Osteoblast (primary cell): ENCODE measurements around the gene SETX. TPM values are rescaled to one million over a fixed set of nuclear protein-coding genes. Genes with fewer than 3 reads are reported as not detected.

Experiments used
- DNase-seq: peaks from one replicate; pipeline ENCODE4 v3.0.0; 2011; ENCODE audit warnings: low spot score, mixed read lengths; ENCODE audit not compliant: insufficient read length; ENCODE audit errors: missing footprints
- H2AFZ ChIP-seq: 2 replicates; pipeline ENCODE4 v1.6.0; 2011; ENCODE audit warnings: mild to moderate bottlenecking, low read length
- H3K27ac ChIP-seq: 2 replicates; pipeline ENCODE4 v1.5.1; 2011; ENCODE audit warnings: mild to moderate bottlenecking, low read depth, low read length, moderate library complexity
- H3K27me3 ChIP-seq: 2 replicates; pipeline ENCODE4 v1.6.0; 2012; ENCODE audit warnings: mild to moderate bottlenecking, control low read depth, inconsistent platforms, low read length, moderate library complexity; ENCODE audit not compliant: insufficient read depth
- H3K36me3 ChIP-seq: 2 replicates; pipeline ENCODE4 v1.5.1; 2011; ENCODE audit warnings: mild to moderate bottlenecking, low read length, control low read depth, moderate library complexity; ENCODE audit not compliant: insufficient read depth
- H3K4me1 ChIP-seq: 2 replicates; pipeline ENCODE4 v1.5.1; 2011; ENCODE audit warnings: mild to moderate bottlenecking, low read length, control low read depth, moderate library complexity; ENCODE audit not compliant: insufficient read depth
- H3K4me2 ChIP-seq: 2 replicates; pipeline ENCODE4 v1.6.0; 2011; ENCODE audit warnings: mild to moderate bottlenecking, low read length; ENCODE audit not compliant: insufficient read depth
- H3K4me3 ChIP-seq: fragments of 200-600 bp; sonication (generic); 3 replicates; pipeline ENCODE4 v1.5.1; 2012; ENCODE audit warnings: mild to moderate bottlenecking, low read length, inconsistent platforms; ENCODE audit not compliant: insufficient read depth
- H3K79me2 ChIP-seq: 2 replicates; pipeline ENCODE4 v1.6.0; 2012; ENCODE audit warnings: mild to moderate bottlenecking, low read length, control low read depth, inconsistent platforms; ENCODE audit not compliant: insufficient read depth
- H3K9me3 ChIP-seq: 2 replicates; pipeline ENCODE4 v1.5.1; 2011; ENCODE audit warnings: low read depth, low read length, control low read depth
- H4K20me1 ChIP-seq: 2 replicates; pipeline ENCODE4 v1.6.0; 2012; ENCODE audit warnings: mild to moderate bottlenecking, low read length, control low read depth; ENCODE audit not compliant: insufficient read depth
- total RNA-seq: library from RNA; depleted of rRNA; stranded (reverse); fragments of >200 nt; gene quantifications from 2 replicates; pipeline ENCODE4 v1.2.3, GENCODE V29; 2012
- TF ChIP-seq, protein P1 (sequence below): IDR thresholded peaks from 2 replicates; pipeline ENCODE4 v1.5.1; 2011; ENCODE audit warnings: mild to moderate bottlenecking, low read depth, low read length, moderate library complexity; ENCODE audit errors: extremely low read depth

Gene SETX
- total RNA-seq, 1 donor: 89.0 TPM

DNA sequence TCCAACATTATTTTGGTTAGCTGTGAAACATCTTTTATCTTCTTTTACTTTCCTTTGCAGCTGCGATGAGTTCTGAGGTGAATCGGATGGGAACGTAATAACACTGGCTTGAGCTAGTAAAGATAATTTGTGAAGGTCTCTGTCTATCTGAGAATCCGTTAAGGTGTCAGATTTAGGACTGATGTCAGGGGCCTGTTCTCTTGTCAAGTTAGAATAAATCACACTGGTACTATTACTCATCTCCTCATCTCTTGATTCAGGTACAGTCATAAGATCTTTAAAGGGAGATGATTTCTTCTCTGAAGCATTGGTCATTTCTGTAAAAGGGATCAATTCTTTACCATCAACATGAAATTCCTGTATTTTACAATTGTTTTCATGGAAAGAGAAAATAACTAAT lies 26.2 kb downstream of the SETX start:
- TF ChIP-seq, protein P1, sequence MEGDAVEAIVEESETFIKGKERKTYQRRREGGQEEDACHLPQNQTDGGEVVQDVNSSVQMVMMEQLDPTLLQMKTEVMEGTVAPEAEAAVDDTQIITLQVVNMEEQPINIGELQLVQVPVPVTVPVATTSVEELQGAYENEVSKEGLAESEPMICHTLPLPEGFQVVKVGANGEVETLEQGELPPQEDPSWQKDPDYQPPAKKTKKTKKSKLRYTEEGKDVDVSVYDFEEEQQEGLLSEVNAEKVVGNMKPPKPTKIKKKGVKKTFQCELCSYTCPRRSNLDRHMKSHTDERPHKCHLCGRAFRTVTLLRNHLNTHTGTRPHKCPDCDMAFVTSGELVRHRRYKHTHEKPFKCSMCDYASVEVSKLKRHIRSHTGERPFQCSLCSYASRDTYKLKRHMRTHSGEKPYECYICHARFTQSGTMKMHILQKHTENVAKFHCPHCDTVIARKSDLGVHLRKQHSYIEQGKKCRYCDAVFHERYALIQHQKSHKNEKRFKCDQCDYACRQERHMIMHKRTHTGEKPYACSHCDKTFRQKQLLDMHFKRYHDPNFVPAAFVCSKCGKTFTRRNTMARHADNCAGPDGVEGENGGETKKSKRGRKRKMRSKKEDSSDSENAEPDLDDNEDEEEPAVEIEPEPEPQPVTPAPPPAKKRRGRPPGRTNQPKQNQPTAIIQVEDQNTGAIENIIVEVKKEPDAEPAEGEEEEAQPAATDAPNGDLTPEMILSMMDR: no peak
- DNase-seq: no peak
- no peak overlapping the region for H3K4me3 ChIP-seq
- no peak overlapping the region for H2AFZ ChIP-seq
- no peak overlapping the region for H3K4me2 ChIP-seq
- no peaks in the 10 kb centered on the region for H3K9me3 ChIP-seq
- peaks cover 75% of the 10 kb centered on the region for H3K36me3 ChIP-seq
- H3K27ac ChIP-seq: no peak overlapping the region
- no peaks in the 10 kb centered on the region for H4K20me1 ChIP-seq
- H3K27me3 ChIP-seq: no peaks in the 10 kb centered on the region
- peaks cover 30% of the 10 kb centered on the region for H3K79me2 ChIP-seq
- no peaks in the 10 kb centered on the region for H3K4me1 ChIP-seq

DNA sequence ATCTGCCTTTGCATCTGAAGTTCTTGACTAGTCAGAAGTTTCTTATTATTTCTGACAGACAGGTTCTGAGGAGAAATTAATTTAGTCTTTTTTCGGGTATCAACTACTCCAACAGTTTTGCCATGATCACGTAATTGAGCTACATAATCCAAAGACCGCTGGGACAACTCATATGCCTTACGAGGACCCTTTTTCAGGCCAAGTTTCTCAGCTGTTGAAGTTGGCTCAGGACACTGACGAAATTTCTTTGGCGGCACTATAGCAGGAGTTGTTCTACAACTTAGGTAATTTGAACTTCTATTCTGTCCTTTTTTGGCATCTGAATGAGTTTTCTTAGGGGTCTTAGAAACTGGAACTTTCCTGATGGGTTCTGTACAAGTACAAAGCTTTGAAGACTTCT lies 27.2 kb downstream of the SETX start:
- DNase-seq: no peak
- Histone ChIP-seq H2AFZ (no peak overlapping the region), H4K20me1 (no peaks in the 10 kb centered on the region), H3K27ac (no peak overlapping the region), H3K79me2 (peaks cover 41% of the 10 kb centered on the region), H3K9me3 (no peaks in the 10 kb centered on the region), H3K36me3 (peaks cover 69% of the 10 kb centered on the region), H3K4me2 (no peak overlapping the region), H3K4me1 (no peaks in the 10 kb centered on the region), H3K27me3 (no peaks in the 10 kb centered on the region), H3K4me3 (no peak overlapping the region)
- TF ChIP-seq, protein P1: no peak

DNA sequence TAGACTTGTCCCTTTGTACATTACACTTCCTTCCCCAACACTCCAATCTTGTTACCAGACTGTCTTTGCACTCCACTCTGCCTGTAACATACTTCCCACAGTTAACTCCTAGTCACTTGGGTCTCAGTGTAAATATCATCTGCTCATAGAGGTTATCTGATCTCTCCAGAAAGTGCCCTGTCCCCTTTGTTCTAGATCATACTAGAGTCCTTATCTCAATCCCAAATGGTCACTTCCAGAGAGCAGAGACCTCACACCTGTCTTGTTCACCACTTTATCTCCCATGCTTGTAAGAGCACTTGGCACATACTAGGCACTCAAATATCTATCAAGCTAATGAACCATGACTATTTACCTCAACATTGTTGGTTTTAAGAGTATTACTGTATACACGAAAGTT lies 30.4 kb downstream of the SETX start:
- H3K27ac ChIP-seq: no peak overlapping the region
- H3K27me3 ChIP-seq: no peaks in the 10 kb centered on the region
- no peak overlapping the region for H3K4me3 ChIP-seq
- H3K4me1 ChIP-seq: peaks cover 3% of the 10 kb centered on the region
- peaks cover 57% of the 10 kb centered on the region for H3K79me2 ChIP-seq
- TF ChIP-seq, protein P1: no peak
- no peak overlapping the region for H2AFZ ChIP-seq
- no peak for DNase-seq
- H3K36me3 ChIP-seq: peaks cover 44% of the 10 kb centered on the region
- H3K4me2 ChIP-seq: no peak overlapping the region
- peaks cover 8% of the 10 kb centered on the region for H4K20me1 ChIP-seq
- H3K9me3 ChIP-seq: no peaks in the 10 kb centered on the region

DNA sequence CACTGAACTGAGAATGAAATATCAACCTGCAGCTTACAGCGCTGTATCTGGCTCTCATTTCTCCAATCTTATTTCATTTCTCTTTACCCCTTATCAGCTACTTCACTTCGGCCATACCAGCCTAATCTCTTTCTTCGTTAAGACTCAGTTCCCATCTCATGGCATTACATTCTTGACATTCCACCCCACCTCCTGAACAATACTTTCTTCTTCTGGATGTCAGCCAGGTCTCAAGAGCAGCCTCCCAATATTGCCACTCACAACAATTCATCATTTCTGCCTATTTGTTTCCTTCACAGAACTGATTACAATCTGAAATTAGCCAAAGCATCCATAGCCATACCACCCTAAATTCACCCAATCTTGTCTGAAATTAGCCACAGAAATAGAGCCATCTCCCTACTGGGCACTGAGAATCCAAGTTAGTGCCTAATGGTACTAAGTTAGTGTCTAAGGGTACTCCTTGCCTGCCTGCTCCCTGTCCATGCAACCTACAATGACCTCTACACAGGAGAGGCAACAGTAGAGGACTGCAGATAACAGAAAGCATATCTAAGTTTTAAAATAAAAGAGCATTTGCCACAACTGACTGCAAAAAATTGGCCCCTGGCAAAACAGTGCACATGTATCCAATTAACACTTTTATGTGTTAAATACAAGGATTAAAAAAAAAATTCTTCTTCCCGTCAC lies 35.2 kb downstream of the SETX start:
- no peak overlapping the region for H2AFZ ChIP-seq
- H3K4me3 ChIP-seq: no peak overlapping the region
- peaks cover 21% of the 10 kb centered on the region for H4K20me1 ChIP-seq
- H3K27ac ChIP-seq: no peak overlapping the region
- peaks cover 3% of the 10 kb centered on the region for H3K4me1 ChIP-seq
- H3K27me3 ChIP-seq: no peaks in the 10 kb centered on the region
- H3K36me3 ChIP-seq: peaks cover 31% of the 10 kb centered on the region
- H3K9me3 ChIP-seq: no peaks in the 10 kb centered on the region
- peak; percentile 55 for DNase-seq
- peaks cover 74% of the 10 kb centered on the region for H3K79me2 ChIP-seq
- H3K4me2 ChIP-seq: no peak overlapping the region
- TF ChIP-seq, protein P1: no peak
